HG03139 (cell line): ENCODE data around the gene KCNAB3.

Source experiments
- ATAC-seq: cut with Tn5 transposase; IDR thresholded peaks from one replicate; pipeline ENCODE4 v1.9.1; 2021; ENCODE audit not compliant: unreplicated experiment

The KCNAB3 gene

DNA sequence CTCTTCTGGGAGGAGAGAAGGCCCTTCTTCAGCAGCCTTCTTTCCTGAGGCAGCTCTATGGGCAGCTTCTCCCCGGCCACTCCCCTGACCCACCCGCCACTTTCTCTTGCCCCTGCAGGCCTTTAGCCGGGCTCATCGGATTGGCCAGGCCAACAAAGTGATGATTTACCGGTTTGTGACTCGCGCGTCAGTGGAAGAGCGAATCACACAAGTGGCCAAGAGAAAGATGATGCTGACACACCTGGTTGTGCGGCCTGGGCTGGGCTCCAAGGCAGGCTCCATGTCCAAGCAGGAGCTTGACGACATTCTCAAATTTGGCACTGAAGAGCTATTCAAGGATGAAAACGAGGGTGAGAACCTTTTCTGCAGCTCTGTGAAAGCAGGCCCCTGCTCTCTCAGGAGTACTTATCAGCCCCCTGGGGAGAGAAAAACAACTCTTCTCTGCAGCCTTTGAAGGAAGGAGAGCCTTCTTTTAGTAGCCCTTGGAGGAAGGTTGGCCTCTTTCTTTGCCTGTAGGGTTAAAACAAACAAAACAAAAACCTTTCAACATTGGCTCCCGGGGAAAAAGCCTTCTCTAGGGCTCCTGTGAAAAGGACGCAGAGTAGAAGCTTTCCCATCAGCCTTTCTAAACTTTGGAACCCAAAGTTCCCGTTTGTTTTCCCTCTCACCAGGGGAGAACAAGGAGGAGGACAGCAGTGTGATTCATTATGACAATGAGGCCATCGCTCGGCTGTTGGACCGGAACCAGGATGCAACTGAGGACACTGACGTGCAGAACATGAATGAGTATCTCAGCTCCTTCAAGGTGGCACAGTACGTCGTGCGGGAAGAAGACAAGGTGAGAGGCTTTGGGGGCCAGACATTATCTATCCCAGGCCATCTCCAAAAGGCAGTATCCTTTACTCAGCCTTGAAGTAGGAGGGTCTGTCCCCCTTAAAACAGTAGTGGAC lies 26.2 kb downstream of the KCNAB3 start:
- ATAC-seq, result no peak

GRCh38 chr17:7897773-7898172 lies 31.9 kb downstream of the KCNAB3 start:
- ATAC-seq, result no peak

DNA sequence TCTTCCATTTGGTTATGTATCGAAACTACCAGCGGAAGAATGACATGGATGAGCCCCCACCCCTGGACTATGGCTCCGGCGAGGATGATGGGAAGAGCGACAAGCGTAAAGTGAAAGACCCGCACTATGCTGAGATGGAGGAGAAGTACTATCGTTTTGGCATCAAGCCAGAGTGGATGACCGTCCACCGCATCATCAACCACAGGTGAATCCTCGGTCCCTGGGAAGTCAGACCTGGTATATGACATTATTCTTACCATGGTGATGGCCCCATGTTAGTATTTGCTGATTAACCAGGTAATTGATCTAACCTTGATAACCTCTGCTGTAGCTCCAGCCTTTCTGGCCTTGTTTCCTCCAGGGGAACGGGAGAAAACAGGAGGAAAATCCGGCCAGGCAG lies 32.6 kb downstream of the KCNAB3 start:
- no peak for ATAC-seq

GRCh38 chr17:7894866-7895265 lies 34.8 kb downstream of the KCNAB3 start:
- no peak for ATAC-seq

GRCh38 chr17:7894226-7894625 lies 35.4 kb downstream of the KCNAB3 start:
- no peak for ATAC-seq

GRCh38 chr17:7893187-7893880 lies 36.3 kb downstream of the KCNAB3 start:
- ATAC-seq, result no peak

DNA sequence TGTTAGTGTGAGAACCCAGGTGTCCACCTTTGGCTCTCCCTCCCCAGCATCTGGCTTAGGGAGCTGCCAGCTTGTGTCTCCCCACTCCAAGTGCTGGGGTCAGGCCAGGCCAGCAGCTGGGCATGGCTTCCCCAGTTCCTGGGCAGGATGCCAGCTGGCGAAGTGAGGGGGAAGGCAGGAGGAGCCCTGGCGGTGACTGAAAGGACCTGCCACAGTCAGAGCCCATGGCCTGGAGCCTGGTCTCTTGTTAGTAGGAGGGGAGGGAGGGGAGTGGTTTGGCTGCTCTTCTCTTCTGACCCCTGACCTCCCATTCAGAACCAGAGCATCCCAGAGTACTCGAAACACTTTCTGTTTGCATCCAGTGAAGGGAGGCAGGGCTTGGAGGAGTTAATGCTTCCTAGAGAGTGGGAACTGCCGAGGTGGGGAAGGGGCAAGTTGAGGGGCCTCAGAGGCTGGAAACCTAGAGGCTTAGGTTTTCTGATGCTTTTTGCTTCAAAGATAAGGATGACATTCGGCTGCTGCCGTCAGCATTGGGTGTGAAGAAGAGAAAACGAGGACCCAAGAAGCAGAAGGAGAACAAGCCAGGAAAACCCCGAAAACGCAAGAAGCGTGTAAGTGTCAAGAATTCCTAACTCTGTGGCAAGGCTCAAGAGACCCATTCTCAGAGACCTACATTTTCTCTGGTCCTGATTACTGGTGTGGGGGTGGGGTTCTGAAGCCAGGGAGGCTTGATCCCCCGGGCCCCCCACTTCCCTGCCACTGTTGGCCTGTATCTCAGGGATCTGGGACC lies 40.3 kb downstream of the KCNAB3 start:
- ATAC-seq, result no peak

DNA sequence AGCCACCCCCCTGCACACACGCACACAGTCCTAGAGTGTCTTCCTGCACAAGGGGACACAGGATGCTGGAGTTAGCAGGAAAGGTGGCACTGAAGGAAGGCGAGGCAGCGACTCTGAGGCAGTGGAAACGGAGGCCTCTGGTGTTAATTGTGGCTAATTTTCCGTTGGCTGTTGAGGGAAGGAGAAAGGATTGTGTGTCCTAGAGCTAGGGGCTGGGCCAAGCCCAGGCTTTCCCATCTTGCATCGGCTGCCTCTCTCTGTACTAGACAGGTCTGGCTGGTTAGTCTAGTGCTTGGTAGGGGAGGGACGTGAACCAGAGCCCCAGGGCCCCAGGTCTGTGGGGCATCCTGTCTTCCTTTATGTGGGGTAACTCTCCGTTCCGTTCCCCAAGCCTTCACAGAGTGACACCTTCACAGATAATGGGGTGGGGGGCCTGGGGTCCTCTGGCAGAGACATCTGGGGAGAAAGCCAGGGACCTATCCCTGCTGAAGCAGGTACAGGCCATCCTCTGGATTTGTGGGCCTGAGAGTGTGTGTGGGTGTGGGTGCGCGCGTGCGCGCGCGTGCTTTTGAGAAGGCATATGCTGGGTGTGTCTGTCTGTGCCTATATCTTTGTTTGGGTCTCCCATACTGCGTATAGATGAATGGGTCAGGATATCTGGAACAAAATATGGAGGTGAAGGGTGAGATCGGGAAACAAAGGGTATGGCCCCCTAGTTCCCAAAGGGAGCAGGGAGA lies 41.3 kb downstream of the KCNAB3 start, which contains the start of gene CHD3:
CHD3 (plus strand) TSS at position 606 of the 737 bp plus-strand sequence. CDS start 212 bp downstream, outside the sequence.
- ATAC-seq, result no peak

- ATAC-seq, result no peak
These were observed 42.0 kb downstream of the KCNAB3 start for GRCh38 chr17:7887482-7888183.

DNA sequence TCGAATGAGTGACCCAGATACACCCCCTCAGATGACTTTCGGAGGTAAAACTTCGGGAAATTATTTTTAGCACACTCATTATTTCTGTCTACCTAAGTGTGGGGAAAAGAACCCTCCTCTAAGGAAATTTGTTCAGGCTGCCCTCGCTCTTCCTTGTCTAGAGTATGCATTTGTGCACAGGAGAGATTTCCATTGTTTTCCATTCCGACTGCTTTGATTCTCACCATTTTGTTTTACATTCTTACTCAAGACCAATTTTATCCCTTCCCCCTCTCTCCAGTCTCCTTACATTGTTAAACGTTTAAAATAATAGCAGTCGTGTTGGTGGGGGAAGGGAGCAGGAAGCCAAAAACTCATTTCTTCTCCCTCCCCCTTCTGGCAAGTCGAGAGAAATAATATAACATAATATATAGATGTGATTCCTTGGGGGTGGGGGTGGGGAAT lies 42.6 kb downstream of the KCNAB3 start:
- ATAC-seq, result no peak

DNA sequence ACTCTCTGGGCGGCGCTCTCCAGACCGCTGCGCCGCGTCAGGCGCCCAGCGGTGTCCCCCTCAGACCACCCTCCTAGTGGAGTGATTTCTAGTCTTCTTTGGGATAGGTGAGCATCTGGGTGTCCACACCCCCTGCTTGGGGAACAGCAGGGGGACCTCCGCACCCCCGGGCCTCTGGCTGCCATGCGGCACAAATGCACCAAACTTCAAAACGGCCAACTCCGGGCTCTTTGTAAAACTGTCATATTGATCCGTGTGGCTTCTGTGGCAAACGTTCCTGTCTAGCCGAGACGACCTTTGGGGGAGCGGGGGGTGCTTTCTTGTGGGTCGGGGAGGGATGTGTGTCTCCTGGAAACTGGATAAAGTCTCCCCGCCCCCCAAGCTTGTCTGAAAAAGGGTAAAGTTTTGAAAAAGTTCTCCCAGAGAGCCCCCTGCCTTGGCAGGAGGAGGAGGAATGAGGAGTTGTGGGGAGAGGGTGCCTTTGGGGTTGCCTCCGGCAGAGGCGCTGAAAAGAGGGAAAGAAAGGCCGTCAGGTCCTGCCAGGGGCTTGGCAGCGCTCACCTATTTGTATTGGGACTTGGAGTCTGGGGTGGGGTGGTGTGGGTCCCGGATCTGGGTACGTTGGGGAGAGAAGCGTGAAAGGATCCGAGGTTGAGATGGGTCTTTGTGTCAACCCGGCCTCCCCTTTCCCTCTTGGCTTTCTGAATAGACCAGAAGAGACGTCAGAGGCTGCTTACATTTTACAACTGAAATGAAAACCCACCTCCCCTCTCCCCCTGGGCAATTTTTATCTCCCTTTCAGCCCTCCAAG lies 43.2 kb downstream of the KCNAB3 start:
- no peak for ATAC-seq

DNA sequence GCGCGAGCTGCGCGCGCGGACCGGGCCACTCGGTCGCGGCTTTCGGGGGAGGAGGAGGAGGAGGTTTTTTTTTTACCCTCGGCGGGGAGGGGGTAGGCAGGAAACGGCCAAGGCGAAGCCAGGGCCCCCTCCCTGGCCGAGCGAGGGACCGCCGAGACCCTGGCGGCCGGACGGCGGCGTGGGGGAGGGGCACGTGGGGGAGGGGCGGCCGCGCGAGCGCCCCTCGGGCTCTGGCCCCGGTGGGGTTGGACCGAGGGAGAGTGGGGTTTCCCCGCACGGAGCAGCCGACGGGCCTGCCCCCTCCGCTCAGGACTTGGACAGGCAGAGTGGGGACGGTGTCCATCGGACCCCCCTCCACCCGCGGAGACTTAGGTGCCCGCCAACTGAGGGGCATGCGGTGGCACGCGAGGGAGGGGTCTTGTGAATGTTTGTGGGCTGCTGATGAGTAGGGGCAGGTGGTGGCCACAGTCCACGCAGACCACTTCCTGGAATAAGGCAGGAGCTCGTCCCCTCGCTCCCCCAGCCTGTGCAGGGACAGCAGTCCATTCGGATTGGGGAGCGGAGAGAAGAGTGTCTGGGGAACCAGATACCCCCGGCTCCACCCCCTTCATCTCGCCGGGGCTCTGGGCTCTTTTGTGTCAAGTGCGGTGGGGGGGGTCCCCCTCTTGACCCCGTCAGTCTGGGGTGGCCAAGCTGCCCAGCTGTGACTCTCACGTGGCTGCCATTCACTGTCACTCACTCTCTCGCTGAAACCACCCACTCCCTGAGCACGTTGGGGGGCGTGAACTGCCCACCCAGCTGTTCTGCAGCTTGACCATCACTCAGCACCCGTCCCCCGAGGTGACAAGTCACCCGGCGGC lies 44.1 kb downstream of the KCNAB3 start:
- no peak for ATAC-seq

- no peak for ATAC-seq
These were observed 44.9 kb downstream of the KCNAB3 start for GRCh38 chr17:7884581-7885366.

GRCh38 chr17:7883781-7884386 lies 45.8 kb downstream of the KCNAB3 start:
- no peak for ATAC-seq

- no peak for ATAC-seq
These were observed 47.0 kb downstream of the KCNAB3 start for GRCh38 chr17:7882629-7883028.

GRCh38 chr17:7882068-7882467 lies 47.6 kb downstream of the KCNAB3 start:
- ATAC-seq, result no peak
